Lower lobe of right lung (tissue), 2 donors: ENCODE measurements around the gene TMEM144. TPM values are rescaled to one million over a fixed set of nuclear protein-coding genes. Genes with fewer than 3 reads are reported as not detected.
"Not testable (repeated sequence)": the region's sequence is repeated elsewhere in the genome, so short reads cannot be mapped to it uniquely, and the experiment has no call there.

Source experiments
- ATAC-seq, 2 donors: fragments of 200-7000 bp; cut with Tn5 transposase; one replicate each; pipeline ENCODE4 v1.9.1; 2020 to 2022; ENCODE audit warnings: mild to moderate bottlenecking in 2 of 2, moderate library complexity in 2 of 2
- DNase-seq: peaks from one replicate; pipeline ENCODE4 v3.0.0-alpha.2; 2020
- H3K27ac ChIP-seq: fragments of 200-600 bp; one replicate; pipeline ENCODE4 v1.8.0; 2022
- H3K27me3 ChIP-seq: fragments of 200-600 bp; one replicate; pipeline ENCODE4 v1.8.0; 2022; ENCODE audit warnings: low read depth
- H3K36me3 ChIP-seq: fragments of 200-600 bp; one replicate; pipeline ENCODE4 v1.8.0; 2022; ENCODE audit warnings: mild to moderate bottlenecking
- H3K4me1 ChIP-seq: fragments of 200-600 bp; one replicate; pipeline ENCODE4 v1.8.0; 2022
- H3K4me3 ChIP-seq: fragments of 200-600 bp; one replicate; pipeline ENCODE4 v1.8.0; 2022; ENCODE audit warnings: mild to moderate bottlenecking
- H3K9me3 ChIP-seq: fragments of 200-600 bp; one replicate; pipeline ENCODE4 v1.8.0; 2022
- CTCF ChIP-seq: fragments of 200-600 bp; IDR thresholded peaks from one replicate; pipeline ENCODE4 v1.8.0; 2022; ENCODE audit warnings: antibody characterized with exemption, mild to moderate bottlenecking
- intact Hi-C: fragments of 100-400 bp; cut with DNase I; formaldehyde crosslinking; loops from one replicate; pipeline ENCODE4 v1.11.0; 2022
- total RNA-seq: library from RNA; stranded (reverse); fragmentation: NEBNext Ultra II Directional; extraction: Animal tissue kit (Norgen Biotek cat#: 25700); gene quantifications from one replicate; pipeline ENCODE4 v1.2.1, GENCODE V29; 2021
- donor health status: DM: no; HTN: yes; CAD: no; lungs with severe emphysema.

Gene TMEM144
- total RNA-seq, 1 donor from 2014 or later, result 13.1 TPM

GRCh38 chr4:158219623-158220022, 9.3 kb downstream of the TMEM144 start:
- Histone ChIP-seq H3K4me1 (no peaks in the 10 kb centered on the region), H3K36me3 (no peaks in the 10 kb centered on the region), H3K9me3 (no peaks in the 10 kb centered on the region), H3K27me3 (no peaks in the 10 kb centered on the region), H3K27ac (no peak overlapping the region), H3K4me3 (no peak overlapping the region)
- TF ChIP-seq CTCF, result no peak
- DNase-seq (no peak), ATAC-seq (no peak)
- intact Hi-C loops, result no loop called here

GRCh38 chr4:158224318-158224717, 14.0 kb downstream of the TMEM144 start:
- intact Hi-C loops, H3K36me3 ChIP-seq, H3K27me3 ChIP-seq, DNase-seq, ATAC-seq, H3K27ac ChIP-seq, H3K9me3 ChIP-seq, H3K4me3 ChIP-seq, H3K4me1 ChIP-seq: not testable (repeated sequence)

DNA sequence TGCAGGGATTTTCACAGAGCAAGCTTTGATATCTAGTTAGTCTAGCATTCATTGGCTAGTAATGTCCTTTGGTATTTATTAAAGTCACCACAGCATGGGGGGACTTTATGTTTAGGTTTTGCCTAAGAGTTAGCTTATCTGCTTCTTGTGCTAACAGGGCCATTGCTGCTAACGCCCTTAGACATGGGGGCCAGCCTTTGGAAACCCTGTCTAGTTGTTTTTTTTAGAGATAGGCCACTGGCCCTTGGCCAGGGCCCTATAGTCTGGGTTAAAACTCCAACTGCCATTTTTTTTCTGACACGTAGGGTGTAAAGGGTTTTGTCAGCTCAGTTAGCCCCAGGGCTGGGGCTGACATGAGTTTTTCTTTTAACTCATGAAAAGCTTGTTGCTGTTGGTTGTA, 14.7 kb downstream of the TMEM144 start:
- DNase-seq, H3K4me3 ChIP-seq, ATAC-seq, H3K27me3 ChIP-seq, H3K9me3 ChIP-seq, H3K4me1 ChIP-seq, H3K27ac ChIP-seq, H3K36me3 ChIP-seq, intact Hi-C loops: not testable (repeated sequence)

GRCh38 chr4:158227880-158228279, 17.6 kb downstream of the TMEM144 start:
- intact Hi-C loops, H3K4me3 ChIP-seq, DNase-seq, H3K27me3 ChIP-seq, H3K36me3 ChIP-seq, ATAC-seq, H3K27ac ChIP-seq, H3K4me1 ChIP-seq, H3K9me3 ChIP-seq: not testable (repeated sequence)

GRCh38 chr4:158228399-158228798, 18.1 kb downstream of the TMEM144 start:
- H3K4me1 ChIP-seq, H3K9me3 ChIP-seq, H3K36me3 ChIP-seq, H3K27me3 ChIP-seq, ATAC-seq, H3K4me3 ChIP-seq, intact Hi-C loops, H3K27ac ChIP-seq, DNase-seq: not testable (repeated sequence)

DNA sequence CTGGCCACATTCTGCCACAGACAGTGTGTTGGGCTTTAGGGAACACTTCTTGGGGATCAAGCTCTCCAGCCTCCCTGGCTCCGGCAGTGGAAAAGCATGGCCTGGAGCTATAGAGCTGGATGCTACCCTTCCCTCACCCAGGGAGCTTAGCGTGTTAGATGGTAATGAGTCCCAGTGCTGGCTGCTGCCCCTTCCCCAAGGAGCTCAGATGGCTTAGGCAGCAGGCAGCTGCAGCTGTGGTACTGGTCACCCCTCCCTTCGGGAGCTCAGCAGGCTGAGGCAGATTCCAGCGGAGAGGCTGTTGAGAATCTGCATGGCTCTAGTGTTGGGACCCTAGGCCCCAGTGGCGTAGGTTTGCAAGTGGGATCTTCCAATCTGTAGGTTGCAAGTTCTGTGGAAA, 19.5 kb downstream of the TMEM144 start:
- no peak overlapping the region for H3K27ac ChIP-seq
- H3K4me3 ChIP-seq, result no peak overlapping the region
- ATAC-seq, result no peak
- TF ChIP-seq CTCF, result no peak
- H3K4me1 ChIP-seq, result no peaks in the 10 kb centered on the region
- intact Hi-C loops, result no loop called here
- H3K9me3 ChIP-seq, result no peaks in the 10 kb centered on the region
- no peak for DNase-seq
- no peaks in the 10 kb centered on the region for H3K27me3 ChIP-seq
- H3K36me3 ChIP-seq, result no peaks in the 10 kb centered on the region

DNA sequence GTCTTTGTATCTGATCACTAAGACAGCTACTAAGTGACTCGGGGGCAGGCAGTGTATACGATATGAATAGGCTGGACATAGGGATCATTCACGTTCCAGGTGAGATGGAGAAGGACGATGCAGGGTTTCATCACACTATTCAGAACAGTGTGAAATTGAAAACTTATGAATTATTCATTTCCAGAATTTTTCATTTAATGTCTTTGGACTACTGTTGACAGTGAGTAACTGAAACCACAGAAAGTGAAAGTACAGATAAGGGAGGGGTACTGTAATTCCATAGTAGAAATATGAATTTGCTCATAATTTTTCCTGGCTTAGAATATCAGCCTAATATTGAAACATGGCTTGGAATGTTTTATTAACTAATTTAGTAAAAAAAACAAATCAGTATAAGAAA, 24.4 kb downstream of the TMEM144 start:
- H3K27me3 ChIP-seq, result no peaks in the 10 kb centered on the region
- DNase-seq (no peak), ATAC-seq (no peak)
- H3K4me3 ChIP-seq, result no peak overlapping the region
- no peak for TF ChIP-seq CTCF
- H3K36me3 ChIP-seq, result no peaks in the 10 kb centered on the region
- H3K27ac ChIP-seq, result no peak overlapping the region
- H3K9me3 ChIP-seq, result no peaks in the 10 kb centered on the region
- intact Hi-C loops, result no loop called here
- no peaks in the 10 kb centered on the region for H3K4me1 ChIP-seq

- Histone ChIP-seq H3K27ac (no peak overlapping the region), H3K9me3 (no peaks in the 10 kb centered on the region), H3K36me3 (no peaks in the 10 kb centered on the region), H3K4me3 (no peak overlapping the region), H3K4me1 (no peaks in the 10 kb centered on the region), H3K27me3 (no peaks in the 10 kb centered on the region)
- no peak for TF ChIP-seq CTCF
- intact Hi-C loops, result no loop called here
- ATAC-seq, result no peak
- DNase-seq, result no peak
These were observed 26.2 kb downstream of the TMEM144 start for GRCh38 chr4:158236304-158237030.
